Measurements from ENCODE around the gene PGAP2. TPM values are rescaled to one million over a fixed set of nuclear protein-coding genes. Genes with fewer than 3 reads are reported as not detected.
A peak's percentile ranks its signal among the peaks of the same experiment; 100 is the strongest.

PGAP2 gene
- total and polyA plus RNA-seq, 2 experiments from 2014 or later = 39.3 to 43.2 TPM

DNA sequence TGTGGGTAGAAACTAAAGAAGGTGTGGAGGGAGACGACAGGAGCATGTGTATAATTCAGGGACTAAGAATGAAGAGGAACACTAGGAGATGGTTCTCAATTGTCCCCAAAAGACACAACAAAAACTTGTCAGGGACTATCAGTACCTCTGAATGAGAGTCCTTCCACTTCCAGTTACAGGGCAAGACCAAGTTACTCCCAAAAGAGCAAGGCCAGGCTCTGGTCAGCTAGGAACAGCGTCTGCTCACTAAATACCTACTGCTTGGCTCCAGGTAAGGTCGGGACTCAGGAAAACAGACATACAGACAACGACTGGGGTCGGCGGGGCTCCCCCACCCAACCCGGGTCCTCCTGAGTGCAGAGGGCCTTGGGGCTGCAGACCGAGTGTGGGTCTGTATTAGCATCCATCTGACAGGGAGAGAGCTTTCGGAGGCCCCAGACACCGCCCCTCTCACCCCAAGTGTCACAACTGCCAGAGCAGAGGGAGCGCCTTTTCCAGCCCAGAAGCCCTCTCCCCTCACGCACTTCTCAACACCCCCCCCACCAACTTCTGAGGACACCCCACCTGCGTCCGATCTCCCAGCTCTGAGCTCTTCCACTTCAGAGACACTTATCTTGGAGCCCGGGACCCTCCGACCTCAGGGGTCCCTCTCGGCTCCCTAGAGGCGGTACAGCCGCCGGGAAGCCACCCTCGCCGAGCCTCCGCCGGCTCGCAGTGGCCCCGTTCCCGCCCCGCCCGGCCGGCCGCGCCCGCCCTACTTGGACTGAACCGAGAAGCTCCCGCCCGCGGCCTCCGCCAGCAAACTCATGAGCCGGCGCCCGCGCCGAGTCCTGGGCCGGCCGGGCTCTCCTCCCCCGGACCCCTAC lies 31.9 kb downstream of the PGAP2 start:
- Mint-ChIP-seq H3K27ac (no peak overlapping the region), H3K36me3 (ENCODE audit: low read depth) (peaks cover 8% of the 10 kb centered on the region), H3K9me3 (no peaks in the 10 kb centered on the region; the same call in 2 of the 3 replicates), H3K27me3 (ENCODE audit: insufficient read depth, low read depth, poor library complexity) (peaks cover 12% of the 10 kb centered on the region), H3K4me1 (peaks cover 40% of the 10 kb centered on the region), H3K4me3 (peak overlapping the region; percentile 83)
- H3K79me2 ChIP-seq (replicated peaks; ENCODE audit: insufficient read depth) = peaks cover 46% of the 10 kb centered on the region
- H2AFZ ChIP-seq = no peak overlapping the region
- peak; percentile 60 for ATAC-seq
- no peak overlapping the region for H3K27ac ChIP-seq (ENCODE audit: low read depth)
- H3K9me2 ChIP-seq (ENCODE audit: insufficient read depth) = no peaks in the 10 kb centered on the region
- H3K4me1 ChIP-seq (ENCODE audit: insufficient read depth) = peaks cover 17% of the 10 kb centered on the region
- H3K4me3 ChIP-seq = peak overlapping the region; percentile 85
- H3F3A ChIP-seq (replicated peaks; ENCODE audit: low read depth) = 0 out of 2 replicates have a peak, but pooled peaks cover 3% of the 10 kb centered on the region
- peak; percentile 51 for DNase-seq (ENCODE audit: low spot score)
- H3K4me2 ChIP-seq = peak overlapping the region; percentile 91
- H4K20me1 ChIP-seq (replicated peaks; ENCODE audit: insufficient read depth) = peaks cover 34% of the 10 kb centered on the region
- no peak for TF ChIP-seq EZH2 (IDR thresholded peaks at IDR 0.05; ENCODE audit: low read depth, unreplicated experiment)
- TF ChIP-seq ZNF331 (CRISPR knock-in tag; IDR thresholded peaks at IDR 0.05; ENCODE audit: low read depth) = no peak
- no peak for TF ChIP-seq STAT1 (IDR thresholded peaks at IDR 0.05; ENCODE audit: unreplicated experiment)
- TF ChIP-seq ZNF462 (CRISPR knock-in tag; IDR thresholded peaks at IDR 0.05) = no peak
- TF ChIP-seq CREB1 (CRISPR knock-in tag; IDR thresholded peaks at IDR 0.05; ENCODE audit: low read depth) = no peak
- no peak for TF ChIP-seq ETS1 (IDR thresholded peaks at IDR 0.05)
- no peak for TF ChIP-seq EZH2phosphoT487 (IDR thresholded peaks at IDR 0.05; ENCODE audit: unreplicated experiment)
- no peak for TF ChIP-seq REST (IDR thresholded peaks at IDR 0.05; ENCODE audit: unreplicated experiment)
- TF ChIP-seq CTCF (conservative IDR thresholded peaks at IDR 0.05; ENCODE audit: low read depth in 2 of 2) = no peak
- no peaks in the 10 kb centered on the region for H3K36me3 ChIP-seq (ENCODE audit: insufficient read depth)
- no peaks in the 10 kb centered on the region for H3K27me3 ChIP-seq (ENCODE audit: insufficient read depth)
